Liver (tissue), 9 donors: ENCODE data around the gene CMC4. TPM values are rescaled to one million over a fixed set of nuclear protein-coding genes. Genes with fewer than 3 reads are reported as not detected.

Experiments
- DNase-seq: peaks from one replicate; pipeline ENCODE4 v3.0.0-alpha.2; 2017; ENCODE audit warnings: low spot score
- H3K27ac ChIP-seq, 2 donors: one replicate each; pipeline ENCODE4 v1.7.0; 2013; ENCODE audit warnings: inconsistent platforms in 2 of 2, low read length in 2 of 2, control low read depth in 1 of 2, low read depth in 1 of 2, mild to moderate bottlenecking in 1 of 2
- H3K27me3 ChIP-seq, 4 donors: one replicate each; pipeline versions ENCODE4 v1.6.1 to v1.7.0; 2013; ENCODE audit warnings: low read length in 3 of 4, inconsistent platforms in 1 of 4, mild to moderate bottlenecking in 1 of 4, moderate library complexity in 1 of 4; ENCODE audit not compliant: control insufficient read depth in 4 of 4, insufficient read depth in 4 of 4
- H3K36me3 ChIP-seq, 4 donors: one replicate each; pipeline versions ENCODE4 v1.6.1 to v1.7.0; 2013; ENCODE audit warnings: low read length in 3 of 4, mild to moderate bottlenecking in 3 of 4, low read depth in 1 of 4, moderate library complexity in 1 of 4; ENCODE audit not compliant: control insufficient read depth in 4 of 4, insufficient read depth in 3 of 4
- H3K4me1 ChIP-seq, 4 donors: one replicate each; pipeline versions ENCODE4 v1.6.1 to v1.7.0; 2013; ENCODE audit warnings: low read length in 3 of 4, mild to moderate bottlenecking in 3 of 4, moderate library complexity in 1 of 4; ENCODE audit not compliant: control insufficient read depth in 4 of 4, insufficient read depth in 4 of 4
- H3K4me3 ChIP-seq, 3 donors: one replicate each; pipeline versions ENCODE4 v1.6.1 to v1.7.0; 2013; ENCODE audit warnings: low read length in 3 of 3, control low read depth in 1 of 3, low read depth in 1 of 3, mild to moderate bottlenecking in 1 of 3
- H3K9ac ChIP-seq, 2 donors: one replicate each; pipeline ENCODE4 v1.7.0; 2013; ENCODE audit warnings: low read length in 2 of 2, mild to moderate bottlenecking in 2 of 2, moderate library complexity in 2 of 2, control low read depth in 1 of 2, low read depth in 1 of 2
- H3K9me3 ChIP-seq, 4 donors: one replicate each; pipeline versions ENCODE4 v1.6.1 to v1.7.0; 2013; ENCODE audit warnings: low read length in 3 of 4; ENCODE audit not compliant: control insufficient read depth in 4 of 4
- CTCF ChIP-seq: fragments of 150-350 bp; IDR thresholded peaks from 2 replicates; pipeline ENCODE4 v1.5.1; 2017; ENCODE audit warnings: improper control_type of control experiment, low read depth, low read length; ENCODE audit not compliant: missing input control
- FOXA1 ChIP-seq: IDR thresholded peaks from 2 replicates; pipeline ENCODE4 v1.6.1; 2016; ENCODE audit warnings: antibody characterized with exemption
- FOXA2 ChIP-seq: IDR thresholded peaks from 2 replicates; pipeline ENCODE4 v1.6.1; 2016; ENCODE audit warnings: antibody characterized with exemption
- JUND ChIP-seq, 2 donors: IDR thresholded peaks; 2 replicates each; pipeline ENCODE4 v1.6.1; 2016; ENCODE audit warnings: antibody characterized with exemption in 2 of 2
- MAX ChIP-seq: IDR thresholded peaks from 2 replicates; pipeline ENCODE4 v1.6.1; 2016; ENCODE audit warnings: antibody characterized with exemption
- NR2F2 ChIP-seq: IDR thresholded peaks from 2 replicates; pipeline ENCODE4 v1.6.1; 2016; ENCODE audit warnings: antibody characterized with exemption
- RAD21 ChIP-seq, 2 donors: IDR thresholded peaks; 2 replicates each; pipeline ENCODE4 v1.6.1; 2016; ENCODE audit warnings: antibody characterized with exemption in 2 of 2, mild to moderate bottlenecking in 2 of 2
- REST ChIP-seq: IDR thresholded peaks from 2 replicates; pipeline ENCODE4 v1.6.1; 2016; ENCODE audit warnings: antibody characterized with exemption, mild to moderate bottlenecking
- RXRA ChIP-seq, 2 donors: IDR thresholded peaks; 2 replicates each; pipeline ENCODE4 v1.6.1; 2017 to 2018; ENCODE audit warnings: antibody characterized with exemption in 2 of 2, mild to moderate bottlenecking in 1 of 2
- TAF1 ChIP-seq: conservative IDR thresholded peaks from 2 replicates; pipeline ENCODE4 v1.6.1; 2016; ENCODE audit warnings: antibody characterized with exemption, mild to moderate bottlenecking
- YY1 ChIP-seq: IDR thresholded peaks from 2 replicates; pipeline ENCODE4 v1.6.1; 2016; ENCODE audit warnings: antibody characterized with exemption, mild to moderate bottlenecking
- ZBTB33 ChIP-seq: IDR thresholded peaks from 2 replicates; pipeline ENCODE4 v1.6.1; 2016; ENCODE audit warnings: antibody characterized with exemption
- WGBS: extraction: QIAGEN DNeasy Blood & Tissue Kit; methylation state at CpG from one replicate; pipeline ENCODE4 v1.1.7; 2013; 5-methylcytosine and 5-hydroxymethylcytosine counted together
- polyA plus RNA-seq, 2 donors: library from polyadenylated mRNA; stranded (reverse) in 1 of 2; unstranded in 1 of 2; fragments of 200-250 nt in 1 of 2; fragments of >200 nt in 1 of 2; fragmentation: Nextera tagmentation in 1 of 2; extraction: Ambion mirVana in 1 of 2; gene quantifications; one replicate each; pipeline versions ENCODE4 v1.2.1 to v1.2.3, GENCODE V29; 2013 to 2015
- total RNA-seq, 2 donors: library from RNA; depleted of rRNA; stranded (reverse); fragments of >200 nt; gene quantifications; one replicate each; pipeline ENCODE4 v1.2.3, GENCODE V29; 2014
- donor health status: healthy.
- donor health status: healthy.
- donor health status: healthy.
- donor health status: healthy.
- donor health status: healthy.

Gene CMC4
- total and polyA plus RNA-seq, 4 donors, result 4.2 to 17.3 (median 10.4) TPM

GRCh38 chrX:155053656-155054055 lies 17.3 kb downstream of the CMC4 start (continued):
- TF ChIP-seq RXRA (IDR thresholded peaks at IDR 0.05) (no peak), NR2F2 (no peak)

- WGBS, result 36% methylated on average over 5 of the region's 5 CpGs
- no peak overlapping the region for H3K9ac ChIP-seq
- no peaks in the 10 kb centered on the region for H3K9me3 ChIP-seq
- no peak overlapping the region for H3K4me3 ChIP-seq
- no peak for DNase-seq
- peaks cover 0 to 2% (median 0%) of the 10 kb centered on the region in 4 donors for H3K36me3 ChIP-seq
- no peak for TF ChIP-seq FOXA2
- TF ChIP-seq REST, result no peak
- no peak for TF ChIP-seq ZBTB33
- no peak for TF ChIP-seq JUND (IDR thresholded peaks at IDR 0.05)
- no peak for TF ChIP-seq YY1
- TF ChIP-seq RXRA (IDR thresholded peaks at IDR 0.05), result no peak
- TF ChIP-seq NR2F2, result no peak
- TF ChIP-seq TAF1, result peak; percentile 65
- peak overlapping the region; percentile 37 to 75 for H3K27ac ChIP-seq
- no peaks in the 10 kb centered on the region for H3K27me3 ChIP-seq
- H3K4me1 ChIP-seq, result peaks cover 2 to 33% (median 28%) of the 10 kb centered on the region in 4 donors
Observed at GRCh38 chrX:155052738-155053498, 18.0 kb downstream of the CMC4 start.

GRCh38 chrX:155048977-155049619 lies 21.8 kb downstream of the CMC4 start:
- no peak overlapping the region for H3K9ac ChIP-seq
- H3K36me3 ChIP-seq, result peaks cover 0 to 3% (median 1%) of the 10 kb centered on the region in 4 donors
- H3K27me3 ChIP-seq, result no peaks in the 10 kb centered on the region
- no peaks in the 10 kb centered on the region for H3K9me3 ChIP-seq
- TF ChIP-seq FOXA1 (no peak), CTCF (peak; percentile 46), RAD21 (IDR thresholded peaks at IDR 0.05) (peak; percentile 43 to 71), MAX (no peak)
- peaks cover 2 to 19% (median 15%) of the 10 kb centered on the region in 4 donors for H3K4me1 ChIP-seq
- peak; percentile 49 for DNase-seq
- H3K4me3 ChIP-seq, result no peak overlapping the region
- WGBS, result 50% methylated on average over 9 of the region's 9 CpGs
- H3K27ac ChIP-seq, result peak overlapping the region in 1 of 2 donors; percentile 3
